HS-27A (cell line): ENCODE results near the gene SUPT3H.

ENCODE experiments used
- DNase-seq: peaks from one replicate; pipeline ENCODE4 v3.0.0-alpha.2; 2012; ENCODE audit warnings: low read depth, missing footprints

The SUPT3H gene

DNA sequence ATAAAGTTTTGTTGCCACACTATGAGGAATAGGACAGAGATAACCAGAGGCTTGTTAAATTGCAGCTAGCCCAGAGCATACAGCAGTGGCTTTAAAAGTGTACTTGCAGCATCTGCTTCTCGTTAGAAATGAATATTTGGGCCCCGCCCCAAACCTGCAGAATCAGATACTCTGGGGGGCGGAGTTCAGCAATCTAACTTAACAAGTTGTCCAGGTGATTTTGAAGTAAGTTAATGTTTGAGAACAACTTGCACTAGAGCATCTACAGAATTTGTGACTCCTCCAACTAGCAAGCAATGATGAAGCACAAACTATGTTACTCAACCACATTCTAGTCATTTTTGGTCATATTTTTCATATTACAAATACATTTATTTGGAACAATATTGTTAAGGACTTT is 10.6 kb upstream of the SUPT3H start:
- no peak for DNase-seq

DNA sequence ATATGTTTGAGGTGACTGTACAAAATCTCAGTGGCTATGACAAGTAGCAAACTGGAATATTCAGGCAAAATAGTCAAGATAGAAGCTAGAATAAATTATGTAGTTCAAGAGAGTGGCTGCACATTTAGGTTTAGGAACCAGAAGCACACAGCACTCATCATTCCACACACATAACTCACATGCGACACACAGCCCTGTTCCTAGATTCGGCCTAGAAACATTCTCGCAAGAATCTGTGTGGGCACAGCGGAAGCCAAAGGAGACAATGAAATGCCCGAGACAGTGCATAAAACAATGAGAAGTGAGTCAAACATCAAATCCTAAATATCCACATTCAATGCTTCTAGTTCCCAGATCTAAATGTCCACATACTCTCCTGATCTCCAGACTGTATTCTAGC is 9.5 kb upstream of the SUPT3H start:
- DNase-seq: no peak

DNA sequence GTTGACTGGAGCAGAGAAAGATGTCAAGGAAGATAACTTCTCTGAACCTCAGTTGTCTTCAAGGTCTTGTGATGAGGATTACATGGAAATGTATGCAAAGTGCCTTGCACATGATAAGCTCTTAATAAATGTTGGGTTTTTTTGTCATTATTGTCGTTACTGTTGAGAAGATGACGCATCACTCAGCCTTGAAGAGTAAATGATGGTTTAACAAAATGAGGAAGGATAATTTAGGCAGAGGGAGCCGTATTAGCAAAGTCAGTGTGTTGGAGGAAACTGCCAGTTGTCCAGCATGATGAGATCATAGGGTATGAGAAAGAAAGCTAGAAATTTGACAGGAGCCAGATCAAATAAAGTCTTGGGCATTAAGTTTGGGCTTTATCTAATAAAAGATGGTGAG is 8.8 kb upstream of the SUPT3H start:
- DNase-seq: no peak

DNA sequence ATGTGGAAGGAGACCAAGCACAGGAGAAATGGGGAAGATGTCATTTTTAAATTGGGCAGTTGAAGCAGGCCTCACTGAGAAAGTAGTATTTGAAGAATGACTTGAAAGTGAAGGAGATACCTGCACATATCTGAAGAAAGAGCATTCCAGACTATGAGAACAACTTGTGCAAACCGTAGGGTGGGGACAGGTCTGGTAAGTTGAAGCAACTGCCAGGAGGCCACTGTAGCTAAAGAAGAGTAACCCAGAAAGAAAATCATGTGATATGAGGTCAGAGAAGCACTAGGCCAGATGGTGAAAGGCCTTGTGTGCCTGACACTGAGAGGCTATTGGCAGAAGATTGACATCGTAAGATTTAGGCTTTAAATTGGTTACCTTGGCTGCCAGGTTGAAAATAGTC is 4.7 kb upstream of the SUPT3H start:
- no peak for DNase-seq

DNA sequence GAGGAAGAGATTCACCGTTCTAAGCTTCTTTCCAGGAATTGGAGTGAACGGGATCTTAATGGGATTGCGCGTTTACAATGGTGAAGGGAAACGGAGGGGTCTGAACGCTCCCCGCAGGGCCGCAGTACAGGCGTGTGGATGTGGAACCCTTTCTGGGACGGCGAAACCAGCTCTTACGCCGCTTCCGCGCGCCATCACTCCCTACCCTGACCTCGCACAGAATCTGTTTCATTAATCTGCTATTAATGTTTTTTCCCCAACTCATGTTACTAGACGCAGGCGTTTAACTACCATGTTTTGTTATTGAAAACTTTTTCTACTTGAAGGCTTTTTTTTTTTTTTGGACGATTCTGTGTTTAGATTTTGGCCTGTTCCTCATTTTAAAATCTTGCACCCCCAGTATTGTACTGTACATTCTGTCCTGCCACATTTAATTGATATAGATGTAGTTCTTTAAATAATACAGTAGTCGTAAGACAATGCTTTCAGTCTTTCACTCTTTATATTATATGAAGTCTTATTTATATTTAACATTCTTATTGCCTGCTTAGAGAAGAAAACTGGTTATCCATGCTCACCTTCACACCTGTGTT is 696 bp upstream of the SUPT3H start:
- DNase-seq: no peak

DNA sequence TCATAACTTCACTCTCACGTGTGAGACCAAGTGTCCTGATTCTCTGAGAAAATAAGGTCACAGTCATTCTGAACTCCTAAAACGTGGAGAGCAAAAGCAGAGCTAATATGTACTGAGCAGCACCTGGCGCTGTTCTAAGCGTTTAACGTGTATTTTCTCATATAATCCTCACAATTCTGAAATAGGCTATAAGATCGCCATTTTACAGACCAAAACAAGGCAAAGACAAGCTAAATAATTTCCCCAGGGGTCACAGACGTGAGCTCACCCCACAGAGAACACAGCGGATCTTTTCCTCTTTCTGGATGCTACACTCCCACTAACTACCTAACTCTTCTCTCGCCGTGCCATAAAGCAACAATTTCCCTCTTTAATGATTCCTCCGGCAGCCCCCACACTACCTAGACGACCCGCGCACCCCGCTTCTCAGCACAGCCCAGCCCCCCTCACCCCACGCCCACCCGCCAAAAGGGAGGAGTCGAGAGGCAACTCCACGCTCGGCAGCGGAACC is 636 bp downstream of the SUPT3H start:
- DNase-seq: no peak

DNA sequence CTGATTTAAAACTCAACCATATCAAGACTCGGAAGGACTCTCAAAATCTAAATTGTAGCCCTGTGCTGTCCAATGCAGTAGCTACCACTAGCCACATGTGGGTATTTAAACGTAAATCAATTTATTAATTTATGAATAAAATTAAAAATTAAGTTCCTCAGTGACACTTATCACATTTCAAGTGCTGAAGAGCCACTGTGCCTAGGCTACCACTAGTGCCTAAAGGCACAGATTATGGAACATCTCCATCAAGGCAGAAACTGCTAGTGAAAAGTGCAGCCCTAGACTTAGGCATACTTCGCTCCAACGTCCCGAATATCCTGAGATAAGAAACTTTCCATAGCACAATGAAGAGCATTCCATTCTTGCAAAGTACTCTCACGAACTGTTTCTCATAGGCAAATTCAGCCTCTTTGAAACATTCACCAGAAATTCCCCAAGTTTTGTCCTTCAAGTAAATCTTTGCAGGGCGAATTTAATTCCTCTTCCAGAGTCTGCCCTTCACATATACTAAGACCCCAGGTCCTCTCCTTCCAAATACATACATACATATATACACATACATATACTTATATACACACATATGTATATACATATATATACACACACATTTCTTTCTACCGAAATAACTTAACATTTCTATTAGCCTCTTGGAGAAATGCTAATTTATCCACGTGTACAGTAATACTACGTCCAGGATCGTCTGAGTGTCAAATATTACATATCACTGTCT is 1.3 kb downstream of the SUPT3H start:
- no peak for DNase-seq

DNA sequence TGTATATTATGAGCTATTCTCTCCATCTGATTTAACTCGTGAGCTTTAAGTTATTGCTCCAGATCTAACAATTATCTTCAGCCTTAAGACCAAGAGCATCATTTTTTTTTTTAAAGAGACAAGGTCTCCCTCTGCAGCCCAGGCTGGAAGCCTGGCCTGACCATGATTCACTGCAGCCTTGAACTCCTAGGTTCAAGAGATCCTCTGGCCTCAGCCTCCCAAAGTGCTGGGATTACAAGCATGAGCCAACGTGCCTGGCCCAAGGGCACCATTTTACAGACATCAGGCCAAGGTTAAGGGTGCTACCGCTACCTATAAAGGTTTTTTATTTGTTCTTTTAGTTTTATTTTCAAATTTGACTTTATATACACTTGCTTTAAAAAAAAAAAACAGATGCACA is 2.3 kb downstream of the SUPT3H start:
- DNase-seq: no peak

DNA sequence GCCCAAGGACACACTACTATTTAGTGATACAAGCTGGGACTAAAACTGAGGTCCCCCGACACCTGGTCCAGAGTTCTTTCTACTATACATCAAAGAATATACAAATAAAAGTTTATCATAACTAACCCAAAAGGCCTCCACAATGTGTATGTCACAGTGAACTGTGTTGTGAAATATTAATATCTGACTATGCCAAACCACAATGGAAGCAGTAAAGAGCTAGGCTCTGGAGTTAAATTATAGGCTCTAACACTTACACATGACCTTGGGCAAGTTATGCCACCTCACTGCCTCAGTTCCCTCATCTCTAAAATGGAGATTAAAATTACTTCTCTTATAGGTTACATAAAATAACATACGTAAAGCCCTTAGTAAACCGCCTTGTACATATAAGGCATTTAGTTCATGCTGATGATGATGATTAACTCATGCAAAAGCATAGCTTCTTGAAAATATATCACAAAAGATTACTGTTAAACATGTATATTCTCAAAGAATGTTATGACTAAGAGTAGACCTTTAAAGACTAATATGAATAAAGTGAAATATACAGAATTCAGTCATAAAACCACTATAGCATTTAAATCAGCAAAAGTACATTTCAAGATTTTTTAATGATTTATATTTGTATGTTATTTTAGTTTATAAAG is 5.7 kb downstream of the SUPT3H start:
- no peak for DNase-seq

DNA sequence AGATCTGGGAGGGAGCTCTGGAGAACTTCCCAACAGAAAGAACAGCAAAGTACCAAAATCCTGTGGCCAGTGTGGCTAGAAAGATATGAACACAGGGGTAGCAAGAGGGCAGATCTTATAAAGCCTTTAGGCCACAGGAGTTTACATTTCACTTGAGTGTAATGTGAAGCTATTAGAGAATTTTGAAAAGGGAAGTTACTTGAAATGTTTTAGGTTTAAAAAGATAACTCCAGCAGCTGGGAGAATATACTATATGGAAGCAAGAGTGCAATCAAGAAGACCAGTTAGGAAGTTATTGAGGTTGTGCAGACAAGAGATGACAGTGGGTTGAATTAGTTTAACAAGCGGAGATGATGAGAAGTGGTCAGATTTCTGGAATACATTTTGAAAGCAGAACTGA is 7.9 kb downstream of the SUPT3H start:
- no peak for DNase-seq

DNA sequence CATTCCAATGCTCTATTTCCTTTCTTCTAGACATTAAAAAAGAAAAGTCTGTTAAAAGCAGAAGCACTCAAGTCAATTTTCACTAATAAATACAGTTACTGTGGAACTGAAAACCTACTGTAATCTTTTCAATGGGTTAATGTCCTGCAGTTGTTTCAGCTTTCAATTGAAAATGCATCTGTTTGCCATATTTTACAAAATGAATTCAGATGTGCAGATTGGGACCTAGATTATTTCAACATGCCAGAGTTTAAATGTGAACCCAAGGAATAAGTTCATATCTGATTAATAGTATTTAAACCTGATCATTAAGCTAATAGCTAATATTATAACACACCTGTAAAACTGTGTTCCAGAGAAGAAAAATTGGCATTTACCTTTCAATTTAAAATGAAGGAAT is 9.7 kb downstream of the SUPT3H start:
- no peak for DNase-seq

DNA sequence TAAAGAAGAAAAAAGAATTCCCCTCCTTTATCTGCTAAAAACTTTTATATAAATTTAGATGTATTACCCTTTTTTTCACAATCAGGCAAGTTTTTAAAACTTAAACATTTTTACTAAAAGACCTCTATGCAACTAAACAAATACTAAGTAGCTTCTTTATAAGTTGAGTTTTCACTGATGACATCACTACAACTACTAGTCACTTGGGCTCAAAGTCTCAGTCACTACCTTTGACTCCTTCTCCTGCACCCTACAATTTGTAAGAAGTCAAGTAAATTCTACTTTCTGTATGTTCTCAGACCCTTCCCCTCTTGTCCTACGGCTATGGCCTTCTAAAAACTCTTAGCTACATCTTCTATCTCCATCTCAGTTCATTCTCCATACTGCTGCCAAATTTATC is 11.2 kb downstream of the SUPT3H start:
- DNase-seq: no peak

DNA sequence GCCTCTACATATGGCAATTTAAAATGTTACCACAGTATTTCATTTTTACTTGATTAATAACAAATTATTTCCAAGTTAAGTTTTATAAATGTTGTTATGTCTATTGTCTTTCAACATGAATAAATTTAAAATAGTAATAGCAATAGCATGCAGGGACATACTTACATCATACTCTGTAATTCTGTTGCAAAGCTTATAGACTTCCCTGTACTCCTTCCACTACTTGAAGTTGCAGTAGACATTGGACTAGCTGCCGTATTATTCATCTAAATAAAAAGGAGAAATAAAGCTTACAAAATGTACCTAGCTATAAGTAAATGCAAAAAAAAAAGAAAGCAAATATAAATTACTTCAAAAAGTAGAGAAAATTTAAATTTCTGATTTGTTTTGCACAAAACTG is 12.7 kb downstream of the SUPT3H start:
- no peak for DNase-seq

DNA sequence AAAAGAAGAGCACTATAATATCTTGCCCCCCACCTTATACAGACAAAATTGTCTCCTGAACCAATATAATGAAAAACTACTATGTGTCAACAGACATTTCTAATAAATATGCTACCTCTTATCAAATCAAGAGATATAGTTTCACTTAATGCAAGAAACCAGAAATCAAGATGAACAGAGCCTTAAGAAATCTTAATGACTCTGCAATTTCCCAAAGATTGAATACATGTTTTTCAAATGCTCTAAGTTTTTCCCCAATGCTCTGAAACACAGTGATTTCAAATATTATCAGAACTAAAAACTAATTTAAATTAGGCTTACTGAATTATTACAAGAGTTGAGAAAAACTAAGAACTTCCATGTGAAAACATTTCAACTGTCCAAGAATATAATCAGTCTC is 13.3 kb downstream of the SUPT3H start:
- DNase-seq: no peak

DNA sequence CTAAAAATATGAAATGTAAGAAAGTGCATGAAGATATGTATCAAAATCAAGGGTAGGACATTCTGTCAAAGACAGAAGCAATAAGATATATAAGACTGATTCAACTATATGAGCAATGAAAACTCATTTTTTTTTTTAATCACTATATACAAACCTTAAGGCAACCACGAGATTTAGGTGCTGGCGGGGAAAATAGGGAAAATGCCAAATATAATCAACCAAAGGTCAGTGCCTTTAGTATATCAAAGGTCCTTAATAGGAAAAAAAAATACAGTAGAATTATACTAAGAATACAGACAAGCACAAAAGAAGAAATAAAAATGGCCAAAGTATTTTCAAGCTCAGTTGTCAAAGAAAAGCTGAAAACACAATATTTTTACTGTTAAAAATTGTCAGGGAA is 24.1 kb downstream of the SUPT3H start:
- no peak for DNase-seq

DNA sequence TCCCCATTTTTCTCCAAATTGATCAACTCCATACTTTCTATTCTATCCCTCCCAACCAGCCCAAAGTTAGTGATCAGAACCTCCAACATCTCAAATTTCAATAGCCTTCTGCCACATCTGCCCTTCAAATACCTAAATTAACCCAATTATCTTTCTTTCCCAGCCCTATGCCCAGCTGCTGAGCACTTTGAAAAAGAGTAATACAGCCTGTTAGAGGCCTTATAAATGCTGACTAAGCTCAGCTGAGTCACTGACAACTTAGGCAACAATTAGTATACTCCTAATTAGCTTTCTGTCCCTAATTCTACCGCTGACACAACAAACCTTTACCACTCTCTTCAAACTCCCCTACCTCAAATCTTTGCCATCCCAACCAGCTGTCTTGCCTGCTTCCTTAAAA is 26.1 kb downstream of the SUPT3H start:
- no peak for DNase-seq

DNA sequence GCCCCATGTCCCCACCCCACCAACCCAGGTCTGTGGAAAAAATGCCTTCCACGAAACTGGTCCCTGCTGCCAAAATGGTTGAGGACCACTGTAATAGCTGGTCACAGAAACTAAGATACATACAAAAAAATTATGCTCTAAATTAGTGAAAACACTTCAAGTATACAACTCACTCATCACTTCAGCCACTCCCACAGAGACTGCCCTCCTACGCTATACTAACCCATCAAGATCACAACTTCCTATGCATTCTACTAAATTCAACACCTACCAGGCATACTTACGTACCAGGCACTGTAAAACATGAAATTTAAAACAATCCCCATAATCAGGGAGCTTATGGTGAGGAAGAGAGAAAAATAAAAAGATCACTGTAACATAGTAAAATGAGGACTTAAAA is 26.7 kb downstream of the SUPT3H start:
- DNase-seq: no peak

DNA sequence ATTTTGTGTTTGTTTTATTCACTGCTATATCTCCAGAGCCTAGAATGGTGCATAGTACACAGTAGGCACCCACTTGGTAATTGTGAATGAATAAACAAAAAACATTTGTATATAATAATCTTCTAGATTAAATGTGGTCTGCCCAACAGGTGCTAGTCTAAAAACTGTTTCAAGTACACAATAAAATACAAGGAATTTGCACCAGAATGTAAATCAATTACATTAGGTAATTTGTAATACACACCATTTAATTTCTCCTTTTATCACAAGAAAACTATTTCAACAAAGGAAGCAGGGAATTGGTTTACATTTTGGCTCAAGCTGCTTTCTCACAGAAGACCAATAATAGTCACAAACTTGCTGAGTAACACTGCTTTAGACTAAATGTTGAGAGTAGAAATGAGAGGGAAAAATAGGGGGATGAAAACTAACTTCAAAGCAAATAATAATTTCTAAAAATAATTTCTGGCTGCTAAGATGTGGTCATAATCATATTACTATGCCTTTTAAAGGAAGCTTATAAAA is 27.5 kb downstream of the SUPT3H start:
- DNase-seq: no peak

DNA sequence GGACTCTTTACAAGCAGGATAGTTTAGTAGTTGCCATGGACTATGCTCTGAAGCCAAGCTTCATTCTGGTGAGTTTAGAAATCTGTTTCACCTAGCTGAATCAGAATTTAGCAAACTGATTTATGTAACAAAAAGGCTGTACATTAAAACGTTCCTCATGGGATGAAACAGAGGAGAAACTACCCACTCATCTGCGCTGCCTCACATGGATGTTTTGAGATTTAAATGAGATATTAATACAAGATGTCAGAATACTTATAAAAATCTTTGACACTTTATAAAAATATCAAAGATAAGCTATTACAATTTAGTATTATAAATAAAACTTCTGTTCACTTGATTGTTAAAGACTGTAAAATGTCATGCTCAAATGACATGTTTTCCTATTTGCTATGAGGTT is 32.8 kb downstream of the SUPT3H start:
- DNase-seq: no peak

DNA sequence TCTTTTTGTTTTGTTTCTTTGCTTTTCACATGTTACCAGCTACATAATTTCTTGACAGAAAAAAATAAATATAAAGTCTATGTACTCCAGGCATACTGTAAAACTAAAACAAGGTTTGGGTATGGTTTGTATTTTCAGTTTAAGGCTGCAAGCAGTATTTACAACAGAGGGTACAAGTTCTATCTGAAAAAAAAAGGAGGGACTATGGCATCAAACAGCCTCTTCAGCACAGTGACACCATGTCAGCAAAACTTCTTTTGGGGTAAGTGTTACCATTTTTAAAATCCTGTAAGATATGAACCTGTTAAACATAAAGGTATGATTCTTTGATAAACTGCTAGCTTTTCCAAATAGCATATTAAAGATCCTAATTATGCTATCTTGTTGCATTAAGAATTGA is 49.2 kb downstream of the SUPT3H start:
- DNase-seq: no peak

DNA sequence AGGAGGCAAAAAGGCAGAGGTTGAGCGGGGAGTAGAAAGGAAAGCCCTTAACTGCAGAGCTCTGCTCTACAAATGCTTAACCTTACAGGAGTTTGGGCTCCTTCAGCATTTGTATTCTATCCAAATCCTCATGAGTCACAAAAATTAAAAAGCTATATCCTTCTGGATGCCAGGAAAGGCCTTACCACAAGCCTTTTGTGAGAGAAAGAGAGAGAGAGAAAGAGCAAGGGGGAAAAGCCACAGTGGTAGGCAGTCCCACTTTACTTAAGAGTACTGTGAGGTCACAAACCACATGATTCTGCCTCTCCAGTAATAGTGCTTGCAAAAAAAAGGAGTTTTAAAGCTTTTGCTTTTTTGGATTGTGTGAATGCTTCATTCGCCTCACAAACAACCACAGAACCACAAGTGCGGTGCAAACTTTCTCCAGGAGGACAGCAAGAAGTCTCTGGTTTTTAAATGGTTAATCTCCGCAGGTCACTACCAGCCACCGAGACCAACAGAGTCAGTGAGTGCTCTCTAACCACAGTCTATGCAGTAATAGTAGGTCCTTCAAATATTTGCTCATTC is 49.7 kb downstream of the SUPT3H start, which contains the start of gene RUNX2:
Gene RUNX2, plus strand, starts transcription at position 375 of the 567 bp plus-strand sequence. CDS start 397 bp downstream, outside the sequence.
- peak; percentile 22 for DNase-seq

DNA sequence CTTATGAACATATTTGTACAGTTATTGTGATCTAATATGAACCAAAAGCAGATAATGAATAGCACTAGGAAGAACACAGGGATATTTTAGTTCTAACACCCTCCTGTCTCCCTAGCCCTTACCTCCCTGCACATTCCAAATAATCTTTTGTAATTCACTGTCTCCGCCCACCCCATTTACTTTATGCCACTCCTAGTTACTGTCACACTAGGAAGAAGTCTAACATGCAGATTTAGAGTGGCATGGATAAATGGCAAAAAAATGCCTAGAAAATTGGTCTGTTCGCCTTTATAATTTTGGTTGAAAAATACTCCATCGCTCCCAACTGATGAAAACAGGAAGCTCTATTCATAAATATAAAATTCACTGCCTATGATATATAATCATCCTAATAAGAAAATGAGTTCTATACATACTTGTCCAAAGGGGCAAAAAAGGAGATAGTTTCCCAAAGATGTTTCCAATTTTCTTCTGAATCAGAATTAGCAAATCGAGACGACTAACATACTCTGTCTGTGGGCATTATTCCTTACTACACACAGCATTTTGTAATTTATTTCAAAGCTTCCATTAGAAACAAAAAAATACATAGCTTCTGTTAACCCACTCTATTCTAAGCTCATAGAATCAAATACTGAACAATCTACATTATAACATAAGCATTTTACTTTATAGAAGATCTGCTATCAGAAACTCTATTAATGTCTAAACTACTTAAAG is 50.9 kb downstream of the SUPT3H start:
- DNase-seq: no peak
